SU-DHL-6 (cell line): Measurements from ENCODE around the gene ARID5B.

ENCODE experiments used
- H2AFZ ChIP-seq: fragments of 200-600 bp; sonication (generic); 2 replicates; pipeline ENCODE4 v1.6.1; 2014; ENCODE audit warnings: low read depth, mild to moderate bottlenecking, moderate library complexity, mixed read lengths, antibody characterized with exemption, low read length; ENCODE audit not compliant: severe bottlenecking
- H3F3A ChIP-seq: fragments of 200-600 bp; shearing (Covaris generic); 2 replicates; pipeline ENCODE4 v1.6.0; 2016; ENCODE audit warnings: antibody characterized with exemption, mild to moderate bottlenecking; ENCODE audit not compliant: insufficient read depth
- H3K27ac ChIP-seq: fragments of 200-600 bp; sonication (generic); 2 replicates; pipeline ENCODE4 v1.5.1; 2016; ENCODE audit warnings: low read depth, mild to moderate bottlenecking, low read length, moderate library complexity, mixed read lengths
- H3K27me3 ChIP-seq: fragments of 200-600 bp; sonication (generic), shearing (Covaris generic); 2 replicates; pipeline ENCODE4 v1.6.0; 2014; ENCODE audit warnings: mild to moderate bottlenecking, low read length
- H3K36me3 ChIP-seq: fragments of 200-600 bp; sonication (generic); 2 replicates; pipeline ENCODE4 v1.6.1; 2014; ENCODE audit warnings: mild to moderate bottlenecking, low read length, mixed read lengths
- H3K4me2 ChIP-seq: fragments of 300-600, 200-600 bp; shearing (Covaris generic), sonication (generic); 2 replicates; pipeline ENCODE4 v1.6.0; 2014; ENCODE audit warnings: low read length, low read depth, mild to moderate bottlenecking; ENCODE audit not compliant: poor library complexity, severe bottlenecking
- H3K4me3 ChIP-seq: fragments of 200-600 bp; sonication (generic); 2 replicates; pipeline ENCODE4 v1.5.1; 2014; ENCODE audit warnings: antibody characterized with exemption, low read length, mild to moderate bottlenecking, mixed read lengths; ENCODE audit not compliant: insufficient read depth, poor library complexity, severe bottlenecking
- H3K79me2 ChIP-seq: fragments of 200-600 bp; sonication (generic); 2 replicates; pipeline ENCODE4 v1.6.1; 2014; ENCODE audit warnings: mild to moderate bottlenecking, low read length, moderate library complexity; ENCODE audit not compliant: insufficient read depth
- H3K9ac ChIP-seq: fragments of 200-600 bp; sonication (generic); 2 replicates; pipeline ENCODE4 v1.7.0; 2014; ENCODE audit warnings: mild to moderate bottlenecking, low read length
- H3K9me2 ChIP-seq: fragments of 200-600 bp; sonication (generic); replicated peaks from 2 replicates; pipeline ENCODE4 v1.6.1; 2014; ENCODE audit warnings: low read length; ENCODE audit not compliant: insufficient read depth
- H3K9me3 ChIP-seq: fragments of 200-600 bp; sonication (generic); 2 replicates; pipeline ENCODE4 v1.6.1; 2014; ENCODE audit warnings: low read length, mixed read lengths; ENCODE audit not compliant: insufficient read depth
- H4K20me1 ChIP-seq: fragments of 200-600 bp; sonication (generic); 2 replicates; pipeline ENCODE4 v1.6.1; 2014; ENCODE audit warnings: low read depth, mild to moderate bottlenecking, antibody characterized with exemption, low read length, moderate library complexity, mixed read lengths
- EZH2phosphoT487 ChIP-seq: fragments of 200-600 bp; sonication (generic), shearing (Covaris generic); conservative IDR thresholded peaks from 2 replicates; pipeline ENCODE4 v1.6.1; 2018; ENCODE audit warnings: mild to moderate bottlenecking, antibody characterized with exemption, low read length, moderate library complexity, mixed read lengths
- TF ChIP-seq, protein P1 (sequence below): fragments of 200-600 bp; sonication (generic); IDR thresholded peaks from one replicate; pipeline ENCODE4 v1.5.1; 2017; ENCODE audit warnings: antibody characterized with exemption, mild to moderate bottlenecking, low read length, moderate library complexity; ENCODE audit not compliant: insufficient read depth, poor library complexity, severe bottlenecking

Gene ARID5B

GRCh38 chr10:62022830-62023229 lies 121.3 kb downstream of the ARID5B start:
- Histone ChIP-seq H2AFZ (no peak overlapping the region), H3F3A (peaks cover 5% of the 10 kb centered on the region; the same call in 1 of the 2 replicates), H3K9me2 (no peaks in the 10 kb centered on the region), H3K79me2 (peaks cover 79% of the 10 kb centered on the region), H3K27me3 (no peaks in the 10 kb centered on the region), H3K36me3 (no peaks in the 10 kb centered on the region; the same call in 1 of the 2 replicates), H3K9ac (no peak overlapping the region), H3K4me2 (no peak overlapping the region), H4K20me1 (no peaks in the 10 kb centered on the region), H3K4me3 (no peak overlapping the region), H3K9me3 (no peaks in the 10 kb centered on the region), H3K27ac (peak overlapping the region; percentile 13; the same call in 1 of the 2 replicates)
- no peak for TF ChIP-seq EZH2phosphoT487
- TF ChIP-seq, protein P1, sequence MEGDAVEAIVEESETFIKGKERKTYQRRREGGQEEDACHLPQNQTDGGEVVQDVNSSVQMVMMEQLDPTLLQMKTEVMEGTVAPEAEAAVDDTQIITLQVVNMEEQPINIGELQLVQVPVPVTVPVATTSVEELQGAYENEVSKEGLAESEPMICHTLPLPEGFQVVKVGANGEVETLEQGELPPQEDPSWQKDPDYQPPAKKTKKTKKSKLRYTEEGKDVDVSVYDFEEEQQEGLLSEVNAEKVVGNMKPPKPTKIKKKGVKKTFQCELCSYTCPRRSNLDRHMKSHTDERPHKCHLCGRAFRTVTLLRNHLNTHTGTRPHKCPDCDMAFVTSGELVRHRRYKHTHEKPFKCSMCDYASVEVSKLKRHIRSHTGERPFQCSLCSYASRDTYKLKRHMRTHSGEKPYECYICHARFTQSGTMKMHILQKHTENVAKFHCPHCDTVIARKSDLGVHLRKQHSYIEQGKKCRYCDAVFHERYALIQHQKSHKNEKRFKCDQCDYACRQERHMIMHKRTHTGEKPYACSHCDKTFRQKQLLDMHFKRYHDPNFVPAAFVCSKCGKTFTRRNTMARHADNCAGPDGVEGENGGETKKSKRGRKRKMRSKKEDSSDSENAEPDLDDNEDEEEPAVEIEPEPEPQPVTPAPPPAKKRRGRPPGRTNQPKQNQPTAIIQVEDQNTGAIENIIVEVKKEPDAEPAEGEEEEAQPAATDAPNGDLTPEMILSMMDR: no peak

GRCh38 chr10:62023329-62023728 lies 121.8 kb downstream of the ARID5B start:
- no peak for TF ChIP-seq EZH2phosphoT487
- TF ChIP-seq, protein P1: no peak
- H3K4me3 ChIP-seq: no peak overlapping the region
- peaks cover 74% of the 10 kb centered on the region for H3K79me2 ChIP-seq
- H2AFZ ChIP-seq: no peak overlapping the region
- H3K27me3 ChIP-seq: no peaks in the 10 kb centered on the region
- no peaks in the 10 kb centered on the region; the same call in 1 of the 2 replicates for H3K36me3 ChIP-seq
- H3K9me2 ChIP-seq: no peaks in the 10 kb centered on the region
- peak overlapping the region; percentile 13; the same call in 1 of the 2 replicates for H3K27ac ChIP-seq
- no peak overlapping the region for H3K4me2 ChIP-seq
- no peak overlapping the region for H3K9ac ChIP-seq
- H4K20me1 ChIP-seq: no peaks in the 10 kb centered on the region
- no peaks in the 10 kb centered on the region for H3K9me3 ChIP-seq
- H3F3A ChIP-seq: no peaks in the 10 kb centered on the region; the same call in 1 of the 2 replicates

- Histone ChIP-seq H3F3A (0 out of 2 replicates have a peak, but pooled peaks cover 2% of the 10 kb centered on the region), H2AFZ (no peak overlapping the region), H3K36me3 (no peaks in the 10 kb centered on the region; the same call in 1 of the 2 replicates), H3K9me3 (no peaks in the 10 kb centered on the region), H3K9me2 (no peaks in the 10 kb centered on the region), H3K27me3 (no peaks in the 10 kb centered on the region), H3K27ac (no peak overlapping the region), H3K9ac (no peak overlapping the region), H4K20me1 (no peaks in the 10 kb centered on the region), H3K4me2 (no peak overlapping the region), H3K4me3 (no peak overlapping the region), H3K79me2 (peaks cover 66% of the 10 kb centered on the region)
- no peak for TF ChIP-seq EZH2phosphoT487
- TF ChIP-seq, protein P1: no peak
Measured at GRCh38 chr10:62024026-62024701, 122.7 kb downstream of the ARID5B start.
